LNCaP clone FGC (cell line): ENCODE data around the gene ARFRP1.

Experiments used
- DNase-seq: peaks from one replicate; pipeline ENCODE4 v3.0.0-alpha.2; 2011; ENCODE audit warnings: low read depth
- H3K4me3 ChIP-seq: 2 replicates; pipeline ENCODE4 v1.5.1; 2011; ENCODE audit warnings: mild to moderate bottlenecking, low read depth, low read length, control low read depth
- CTCF ChIP-seq: IDR thresholded peaks from 2 replicates; pipeline ENCODE4 v1.5.1; 2012; ENCODE audit warnings: mild to moderate bottlenecking; ENCODE audit not compliant: control insufficient read depth, insufficient read depth; ENCODE audit errors: extremely low read depth

ARFRP1 gene

GRCh38 chr20:63751471-63752271 lies 43.9 kb upstream of the ARFRP1 start:
- no peak overlapping the region for H3K4me3 ChIP-seq
- no peak for TF ChIP-seq CTCF
- no peak for DNase-seq

- no peak for TF ChIP-seq CTCF
- DNase-seq: no peak
- no peak overlapping the region for H3K4me3 ChIP-seq
Measured at GRCh38 chr20:63750807-63751470, 43.2 kb upstream of the ARFRP1 start.

- TF ChIP-seq CTCF: no peak
- DNase-seq: no peak
- no peak overlapping the region for H3K4me3 ChIP-seq
Measured at GRCh38 chr20:63749597-63750508, 42.1 kb upstream of the ARFRP1 start.

GRCh38 chr20:63748934-63749270 lies 41.1 kb upstream of the ARFRP1 start:
- H3K4me3 ChIP-seq: no peak overlapping the region
- DNase-seq: no peak

GRCh38 chr20:63748070-63748933 lies 40.5 kb upstream of the ARFRP1 start:
- no peak overlapping the region for H3K4me3 ChIP-seq
- DNase-seq: no peak
- TF ChIP-seq CTCF: no peak

More at GRCh38 chr20:63748934-63749270, 41.1 kb upstream of the ARFRP1 start:
- no peak for TF ChIP-seq CTCF

- no peak for DNase-seq
- H3K4me3 ChIP-seq: no peak overlapping the region
- TF ChIP-seq CTCF: no peak
Measured at GRCh38 chr20:63747622-63748069, 39.9 kb upstream of the ARFRP1 start.
